HG02588 (cell line): ENCODE results near the gene ITGBL1.

Source experiments
- ATAC-seq: cut with Tn5 transposase; IDR thresholded peaks from one replicate; pipeline ENCODE4 v1.9.1; 2021; ENCODE audit warnings: mild to moderate bottlenecking, moderate library complexity; ENCODE audit not compliant: unreplicated experiment

ITGBL1 gene

GRCh38 chr13:101552786-101553185 lies 100.3 kb downstream of the ITGBL1 start:
- ATAC-seq = no peak

- ATAC-seq = no peak
Observed at GRCh38 chr13:101554420-101555125, 102.1 kb downstream of the ITGBL1 start.

GRCh38 chr13:101555610-101556009 lies 103.1 kb downstream of the ITGBL1 start:
- no peak for ATAC-seq

- ATAC-seq = no peak
Observed at GRCh38 chr13:101556676-101557123, 104.2 kb downstream of the ITGBL1 start.

- no peak for ATAC-seq
Observed at GRCh38 chr13:101565317-101565716, 112.8 kb downstream of the ITGBL1 start.

GRCh38 chr13:101567841-101568240 lies 115.4 kb downstream of the ITGBL1 start:
- no peak for ATAC-seq

GRCh38 chr13:101569807-101570206 lies 117.3 kb downstream of the ITGBL1 start:
- no peak for ATAC-seq

- no peak for ATAC-seq
Observed at GRCh38 chr13:101570410-101570809, 117.9 kb downstream of the ITGBL1 start.

GRCh38 chr13:101572456-101572855 lies 120.0 kb downstream of the ITGBL1 start:
- ATAC-seq = no peak

- ATAC-seq = no peak
Observed at GRCh38 chr13:101575581-101575980, 123.1 kb downstream of the ITGBL1 start.

- no peak for ATAC-seq
Observed at GRCh38 chr13:101576455-101576854, 124.0 kb downstream of the ITGBL1 start.

GRCh38 chr13:101576977-101577376 lies 124.5 kb downstream of the ITGBL1 start:
- ATAC-seq = no peak

- no peak for ATAC-seq
Observed at GRCh38 chr13:101579281-101579802, 126.9 kb downstream of the ITGBL1 start.

GRCh38 chr13:101584331-101584730 lies 131.9 kb downstream of the ITGBL1 start:
- no peak for ATAC-seq

- ATAC-seq = no peak
Observed at GRCh38 chr13:101590479-101590878, 138.0 kb downstream of the ITGBL1 start.

GRCh38 chr13:101594936-101595335 lies 142.5 kb downstream of the ITGBL1 start:
- ATAC-seq = no peak

- ATAC-seq = no peak
Observed at GRCh38 chr13:101596803-101597202, 144.3 kb downstream of the ITGBL1 start.

GRCh38 chr13:101611491-101612475 lies 159.3 kb downstream of the ITGBL1 start:
- ATAC-seq = no peak

- ATAC-seq = no peak
Observed at GRCh38 chr13:101612735-101613134, 160.3 kb downstream of the ITGBL1 start.

GRCh38 chr13:101614491-101614890 lies 162.0 kb downstream of the ITGBL1 start:
- ATAC-seq = no peak

- ATAC-seq = no peak
Observed at GRCh38 chr13:101618440-101619187, 166.1 kb downstream of the ITGBL1 start.
